Fibroblast of lung (primary cell): ENCODE results near the gene ITPA. TPM values are rescaled to one million over a fixed set of nuclear protein-coding genes. Genes with fewer than 3 reads are reported as not detected.

Source experiments
- DNase-seq, 2 donors: peaks; one replicate each; pipeline versions ENCODE4 v3.0.0 to v3.0.0-alpha.2; 2010; ENCODE audit warnings: low read depth in 2 of 2
- H2AFZ ChIP-seq: 2 replicates; pipeline ENCODE4 v1.5.1; 2012; ENCODE audit warnings: low read length, control low read depth, inconsistent platforms
- H3K27ac ChIP-seq: 2 replicates; pipeline ENCODE4 v1.5.1; 2011; ENCODE audit warnings: low read length, control low read depth; ENCODE audit not compliant: insufficient read depth
- H3K27me3 ChIP-seq: 2 replicates; pipeline ENCODE4 v1.5.1; 2011; ENCODE audit warnings: mild to moderate bottlenecking, low read length; ENCODE audit not compliant: control insufficient read depth, insufficient read depth
- H3K36me3 ChIP-seq: 2 replicates; pipeline ENCODE4 v1.5.1; 2011; ENCODE audit warnings: low read length; ENCODE audit not compliant: control insufficient read depth, insufficient read depth
- H3K4me1 ChIP-seq: 2 replicates; pipeline ENCODE4 v1.5.1; 2011; ENCODE audit warnings: low read length; ENCODE audit not compliant: control insufficient read depth, insufficient read depth; ENCODE audit errors: extremely low read depth
- H3K4me2 ChIP-seq: 2 replicates; pipeline ENCODE4 v1.5.1; 2011; ENCODE audit warnings: low read length, control low read depth; ENCODE audit not compliant: insufficient read depth; ENCODE audit errors: extremely low read depth
- H3K4me3 ChIP-seq, 4 experiments: fragments of 200-600 bp in 1 of 4; sonication (generic) in 1 of 4; replicated peaks in 1 of 4; 2 replicates each; pipeline ENCODE4 v1.5.1; 2011 to 2016; ENCODE audit warnings: low read length in 4 of 4, low read depth in 3 of 4, mild to moderate bottlenecking in 3 of 4, control low read depth in 2 of 4, inconsistent platforms in 1 of 4, mixed read lengths in 1 of 4; ENCODE audit not compliant: insufficient read depth in 1 of 4; ENCODE audit errors: control extremely low read depth in 1 of 4
- H3K79me2 ChIP-seq: 2 replicates; pipeline ENCODE4 v1.5.1; 2012; ENCODE audit warnings: mild to moderate bottlenecking, low read length, inconsistent platforms; ENCODE audit not compliant: control insufficient read depth, insufficient read depth
- H3K9ac ChIP-seq: 2 replicates; pipeline ENCODE4 v1.5.1; 2011; ENCODE audit warnings: mild to moderate bottlenecking, low read length, control low read depth; ENCODE audit not compliant: insufficient read depth
- H3K9me3 ChIP-seq: 2 replicates; pipeline ENCODE4 v1.5.1; 2012; ENCODE audit warnings: low read depth, low read length; ENCODE audit not compliant: control insufficient read depth, insufficient read depth
- H4K20me1 ChIP-seq: 2 replicates; pipeline ENCODE4 v1.5.1; 2011; ENCODE audit warnings: low read length; ENCODE audit not compliant: control insufficient read depth, insufficient read depth; ENCODE audit errors: extremely low read depth
- EZH2 ChIP-seq: IDR thresholded peaks from 2 replicates; pipeline ENCODE4 v1.5.1; 2012; ENCODE audit warnings: low read length, control low read depth, mild to moderate bottlenecking; ENCODE audit errors: missing control alignments
- polyA plus RNA-seq, 2 donors: library from polyadenylated mRNA; depleted of rRNA in 1 of 2; stranded (reverse) in 1 of 2; unstranded in 1 of 2; fragments of >200 nt; gene quantifications; 2 replicates each; pipeline ENCODE4 v1.2.1, GENCODE V29; 2011 to 2012; ENCODE audit warnings: missing spikeins in 1 of 2
- total RNA-seq: library from RNA; depleted of rRNA; stranded (reverse); fragments of >200 nt; gene quantifications from 2 replicates; pipeline ENCODE4 v1.2.1, GENCODE V29; 2014
- TF ChIP-seq, protein P1 (sequence below), 2 donors: IDR thresholded peaks in 1 of 2; conservative IDR thresholded peaks in 1 of 2; 1 replicate in 1 of 2; 2 replicates in 1 of 2; pipeline ENCODE4 v1.5.1; 2011 to 2012; ENCODE audit warnings: low read length in 2 of 2, control low read depth in 1 of 2, inconsistent platforms in 1 of 2, low read depth in 1 of 2, mild to moderate bottlenecking in 1 of 2

Gene ITPA
- total and polyA plus RNA-seq, 2 donors (not counting 1 experiment from before 2014, with no cell fraction given), result 21.3 to 32.2 TPM

DNA sequence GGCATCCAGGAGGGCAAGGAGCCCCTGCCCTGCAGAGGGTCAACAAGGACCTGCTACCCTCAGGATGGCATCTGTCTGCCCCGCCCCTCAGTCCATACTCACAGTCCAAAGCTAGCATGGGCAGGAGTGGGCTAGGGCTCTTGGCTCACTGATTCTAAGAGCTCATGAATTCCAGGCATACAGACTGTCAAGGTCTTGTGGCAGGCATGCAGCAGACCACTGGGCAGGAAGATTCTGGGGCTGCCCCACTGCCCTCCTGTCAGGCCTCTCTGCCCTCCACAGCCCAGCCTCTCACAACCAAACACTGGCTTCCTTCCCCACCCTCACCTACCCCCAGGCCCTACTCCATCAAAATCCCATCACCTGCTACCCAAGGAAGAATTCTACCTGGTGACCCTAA, 35.3 kb downstream of the ITPA start:
- Histone ChIP-seq H3K4me3 (no peak overlapping the region), H3K4me1 (no peaks in the 10 kb centered on the region), H4K20me1 (no peaks in the 10 kb centered on the region), H2AFZ (no peak overlapping the region), H3K9ac (no peak overlapping the region), H3K9me3 (no peaks in the 10 kb centered on the region), H3K4me2 (no peak overlapping the region), H3K27ac (no peak overlapping the region), H3K27me3 (peaks cover 16% of the 10 kb centered on the region), H3K79me2 (no peaks in the 10 kb centered on the region), H3K36me3 (no peaks in the 10 kb centered on the region)
- DNase-seq, result no peak
- TF ChIP-seq, protein P1, sequence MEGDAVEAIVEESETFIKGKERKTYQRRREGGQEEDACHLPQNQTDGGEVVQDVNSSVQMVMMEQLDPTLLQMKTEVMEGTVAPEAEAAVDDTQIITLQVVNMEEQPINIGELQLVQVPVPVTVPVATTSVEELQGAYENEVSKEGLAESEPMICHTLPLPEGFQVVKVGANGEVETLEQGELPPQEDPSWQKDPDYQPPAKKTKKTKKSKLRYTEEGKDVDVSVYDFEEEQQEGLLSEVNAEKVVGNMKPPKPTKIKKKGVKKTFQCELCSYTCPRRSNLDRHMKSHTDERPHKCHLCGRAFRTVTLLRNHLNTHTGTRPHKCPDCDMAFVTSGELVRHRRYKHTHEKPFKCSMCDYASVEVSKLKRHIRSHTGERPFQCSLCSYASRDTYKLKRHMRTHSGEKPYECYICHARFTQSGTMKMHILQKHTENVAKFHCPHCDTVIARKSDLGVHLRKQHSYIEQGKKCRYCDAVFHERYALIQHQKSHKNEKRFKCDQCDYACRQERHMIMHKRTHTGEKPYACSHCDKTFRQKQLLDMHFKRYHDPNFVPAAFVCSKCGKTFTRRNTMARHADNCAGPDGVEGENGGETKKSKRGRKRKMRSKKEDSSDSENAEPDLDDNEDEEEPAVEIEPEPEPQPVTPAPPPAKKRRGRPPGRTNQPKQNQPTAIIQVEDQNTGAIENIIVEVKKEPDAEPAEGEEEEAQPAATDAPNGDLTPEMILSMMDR (conservative IDR thresholded peaks at IDR 0.05 in 1 of 2, IDR thresholded peaks at IDR 0.05 in 1 of 2; ENCODE audit: low read depth in 1 of 2, low read length in 2 of 2), result no peak
- TF ChIP-seq EZH2, result no peak

DNA sequence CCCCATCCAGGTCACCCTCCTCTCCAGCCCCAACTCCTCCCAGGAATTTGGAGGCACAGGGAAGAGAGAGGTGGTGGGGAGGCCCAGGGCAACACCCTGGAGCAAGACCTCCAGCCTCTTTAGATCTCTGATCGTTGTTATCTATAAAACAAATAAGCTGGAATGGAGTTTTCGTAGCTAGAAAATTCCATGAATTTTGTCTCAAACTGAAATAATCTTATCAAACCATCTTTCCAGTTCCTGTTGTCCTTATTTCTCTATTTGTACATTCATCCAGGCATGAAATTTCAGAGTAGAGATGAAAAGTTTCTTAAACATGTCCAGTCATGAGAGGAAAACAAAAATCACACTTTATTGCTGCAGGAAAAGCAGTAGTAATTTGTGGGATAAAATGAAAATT, 35.9 kb downstream of the ITPA start:
- TF ChIP-seq, protein P1 (conservative IDR thresholded peaks at IDR 0.05 in 1 of 2, IDR thresholded peaks at IDR 0.05 in 1 of 2; ENCODE audit: low read depth in 1 of 2, low read length in 2 of 2), result no peak
- TF ChIP-seq EZH2, result no peak
- Histone ChIP-seq H4K20me1 (no peaks in the 10 kb centered on the region), H2AFZ (no peak overlapping the region), H3K4me1 (no peaks in the 10 kb centered on the region), H3K4me2 (no peak overlapping the region), H3K27ac (no peak overlapping the region), H3K36me3 (no peaks in the 10 kb centered on the region), H3K27me3 (peaks cover 14% of the 10 kb centered on the region), H3K4me3 (no peak overlapping the region), H3K9me3 (no peaks in the 10 kb centered on the region), H3K79me2 (no peaks in the 10 kb centered on the region), H3K9ac (no peak overlapping the region)
- no peak for DNase-seq

DNA sequence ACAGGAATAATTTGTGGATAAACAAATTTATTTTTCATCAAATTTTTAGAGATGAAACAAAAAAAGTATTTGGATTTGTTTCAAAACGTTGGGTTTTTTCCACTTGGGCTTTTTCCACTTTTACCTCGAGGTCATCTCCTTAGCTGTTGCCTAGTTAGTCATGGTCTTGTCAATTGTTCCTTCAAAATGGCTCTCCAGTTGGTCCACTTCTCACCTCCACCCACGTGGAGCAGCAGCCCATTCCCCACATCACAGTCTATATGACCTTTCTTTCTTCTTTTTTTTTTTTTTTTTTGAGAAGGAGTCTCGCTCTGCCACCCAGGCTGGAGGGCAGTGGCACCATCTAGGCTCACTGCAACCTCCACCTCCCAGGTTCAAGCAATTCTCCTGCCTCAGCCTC, 36.4 kb downstream of the ITPA start:
- no peak for DNase-seq
- no peak overlapping the region for H3K4me2 ChIP-seq
- H3K9ac ChIP-seq, result no peak overlapping the region
- H4K20me1 ChIP-seq, result no peaks in the 10 kb centered on the region
- no peaks in the 10 kb centered on the region for H3K36me3 ChIP-seq
- peaks cover 8% of the 10 kb centered on the region for H3K27me3 ChIP-seq
- no peaks in the 10 kb centered on the region for H3K79me2 ChIP-seq
- H3K4me1 ChIP-seq, result no peaks in the 10 kb centered on the region
- no peak for TF ChIP-seq EZH2
- TF ChIP-seq, protein P1 (conservative IDR thresholded peaks at IDR 0.05 in 1 of 2, IDR thresholded peaks at IDR 0.05 in 1 of 2; ENCODE audit: low read depth in 1 of 2, low read length in 2 of 2), result no peak
- no peak overlapping the region for H3K4me3 ChIP-seq
- H2AFZ ChIP-seq, result no peak overlapping the region
- no peaks in the 10 kb centered on the region for H3K9me3 ChIP-seq
- H3K27ac ChIP-seq, result no peak overlapping the region
